NCI-H2171 (cell line): ENCODE results near the gene JAZF1.

Experiments
- DNase-seq: peaks from one replicate; lab custom pipeline; 2025; lab: John Stamatoyannopoulos, UW

JAZF1 gene

GRCh38 chr7:28106321-28106829 is 74.2 kb downstream of the JAZF1 start:
- DNase-seq: peak; percentile 54

GRCh38 chr7:28105234-28105633 is 75.4 kb downstream of the JAZF1 start:
- no peak for DNase-seq

- DNase-seq: no peak
Measured at GRCh38 chr7:28104811-28105210, 75.8 kb downstream of the JAZF1 start.

- no peak for DNase-seq
Measured at GRCh38 chr7:28104041-28104541, 76.5 kb downstream of the JAZF1 start.

- DNase-seq: no peak
Measured at GRCh38 chr7:28102797-28103196, 77.8 kb downstream of the JAZF1 start.

- DNase-seq: peak; percentile 34
Measured at GRCh38 chr7:28096713-28097112, 83.9 kb downstream of the JAZF1 start.

- DNase-seq: no peak
Measured at GRCh38 chr7:28095231-28095630, 85.4 kb downstream of the JAZF1 start.

- peak; percentile 41 for DNase-seq
Measured at GRCh38 chr7:28093623-28094232, 86.9 kb downstream of the JAZF1 start.

- DNase-seq: no peak
Measured at GRCh38 chr7:28091190-28091589, 89.4 kb downstream of the JAZF1 start.

GRCh38 chr7:28088901-28089714 is 91.5 kb downstream of the JAZF1 start:
- no peak for DNase-seq

GRCh38 chr7:28088032-28088431 is 92.6 kb downstream of the JAZF1 start:
- no peak for DNase-seq

- no peak for DNase-seq
Measured at GRCh38 chr7:28086198-28086597, 94.4 kb downstream of the JAZF1 start.

GRCh38 chr7:28083998-28084985 is 96.3 kb downstream of the JAZF1 start:
- DNase-seq: no peak

- DNase-seq: no peak
Measured at GRCh38 chr7:28083164-28083997, 97.2 kb downstream of the JAZF1 start.

GRCh38 chr7:28082071-28082470 is 98.5 kb downstream of the JAZF1 start:
- no peak for DNase-seq

GRCh38 chr7:28081016-28081415 is 99.6 kb downstream of the JAZF1 start:
- no peak for DNase-seq

GRCh38 chr7:28078036-28078901 is 102.3 kb downstream of the JAZF1 start:
- DNase-seq: peak; percentile 43

GRCh38 chr7:28077616-28078015 is 103.0 kb downstream of the JAZF1 start:
- no peak for DNase-seq

GRCh38 chr7:28076423-28077200 is 104.0 kb downstream of the JAZF1 start:
- no peak for DNase-seq
